Liver (tissue), 9 donors: Measurements from ENCODE around the gene OR7G1. TPM values are rescaled to one million over a fixed set of nuclear protein-coding genes. Genes with fewer than 3 reads are reported as not detected.

ENCODE experiments used
- DNase-seq: peaks from one replicate; pipeline ENCODE4 v3.0.0-alpha.2; 2017; ENCODE audit warnings: low spot score
- H3K27ac ChIP-seq, 2 donors: one replicate each; pipeline ENCODE4 v1.7.0; 2013; ENCODE audit warnings: inconsistent platforms in 2 of 2, low read length in 2 of 2, control low read depth in 1 of 2, low read depth in 1 of 2, mild to moderate bottlenecking in 1 of 2
- H3K27me3 ChIP-seq, 4 donors: one replicate each; pipeline versions ENCODE4 v1.6.1 to v1.7.0; 2013; ENCODE audit warnings: low read length in 3 of 4, inconsistent platforms in 1 of 4, mild to moderate bottlenecking in 1 of 4, moderate library complexity in 1 of 4; ENCODE audit not compliant: control insufficient read depth in 4 of 4, insufficient read depth in 4 of 4
- H3K36me3 ChIP-seq, 4 donors: one replicate each; pipeline versions ENCODE4 v1.6.1 to v1.7.0; 2013; ENCODE audit warnings: low read length in 3 of 4, mild to moderate bottlenecking in 3 of 4, low read depth in 1 of 4, moderate library complexity in 1 of 4; ENCODE audit not compliant: control insufficient read depth in 4 of 4, insufficient read depth in 3 of 4
- H3K4me1 ChIP-seq, 4 donors: one replicate each; pipeline versions ENCODE4 v1.6.1 to v1.7.0; 2013; ENCODE audit warnings: low read length in 3 of 4, mild to moderate bottlenecking in 3 of 4, moderate library complexity in 1 of 4; ENCODE audit not compliant: control insufficient read depth in 4 of 4, insufficient read depth in 4 of 4
- H3K4me3 ChIP-seq, 3 donors: one replicate each; pipeline versions ENCODE4 v1.6.1 to v1.7.0; 2013; ENCODE audit warnings: low read length in 3 of 3, control low read depth in 1 of 3, low read depth in 1 of 3, mild to moderate bottlenecking in 1 of 3
- H3K9ac ChIP-seq, 2 donors: one replicate each; pipeline ENCODE4 v1.7.0; 2013; ENCODE audit warnings: low read length in 2 of 2, mild to moderate bottlenecking in 2 of 2, moderate library complexity in 2 of 2, control low read depth in 1 of 2, low read depth in 1 of 2
- H3K9me3 ChIP-seq, 4 donors: one replicate each; pipeline versions ENCODE4 v1.6.1 to v1.7.0; 2013; ENCODE audit warnings: low read length in 3 of 4; ENCODE audit not compliant: control insufficient read depth in 4 of 4
- EGR1 ChIP-seq, 2 donors: IDR thresholded peaks; 2 replicates each; pipeline ENCODE4 v1.6.1; 2016 to 2018; ENCODE audit warnings: antibody characterized with exemption in 2 of 2, low read depth in 2 of 2
- FOXA1 ChIP-seq: IDR thresholded peaks from 2 replicates; pipeline ENCODE4 v1.6.1; 2016; ENCODE audit warnings: antibody characterized with exemption
- GABPA ChIP-seq, 2 donors: IDR thresholded peaks in 1 of 2; conservative IDR thresholded peaks in 1 of 2; 2 replicates each; pipeline ENCODE4 v1.6.1; 2016; ENCODE audit warnings: antibody characterized with exemption in 2 of 2, mild to moderate bottlenecking in 1 of 2, moderate library complexity in 1 of 2
- HNF4A ChIP-seq, 2 donors: conservative IDR thresholded peaks; 2 replicates each; pipeline ENCODE4 v1.6.1; 2016; ENCODE audit warnings: antibody characterized with exemption in 2 of 2, mild to moderate bottlenecking in 2 of 2
- HNF4G ChIP-seq: IDR thresholded peaks from 2 replicates; pipeline ENCODE4 v1.6.1; 2016; ENCODE audit warnings: antibody characterized with exemption
- JUND ChIP-seq, 2 donors: IDR thresholded peaks; 2 replicates each; pipeline ENCODE4 v1.6.1; 2016; ENCODE audit warnings: antibody characterized with exemption in 2 of 2
- NR2F2 ChIP-seq: IDR thresholded peaks from 2 replicates; pipeline ENCODE4 v1.6.1; 2016; ENCODE audit warnings: antibody characterized with exemption
- RAD21 ChIP-seq, 2 donors: IDR thresholded peaks; 2 replicates each; pipeline ENCODE4 v1.6.1; 2016; ENCODE audit warnings: antibody characterized with exemption in 2 of 2, mild to moderate bottlenecking in 2 of 2
- RXRA ChIP-seq, 2 donors: IDR thresholded peaks; 2 replicates each; pipeline ENCODE4 v1.6.1; 2017 to 2018; ENCODE audit warnings: antibody characterized with exemption in 2 of 2, mild to moderate bottlenecking in 1 of 2
- SP1 ChIP-seq: IDR thresholded peaks from 2 replicates; pipeline ENCODE4 v1.6.1; 2018; ENCODE audit warnings: antibody characterized with exemption, mild to moderate bottlenecking
- TAF1 ChIP-seq: conservative IDR thresholded peaks from 2 replicates; pipeline ENCODE4 v1.6.1; 2016; ENCODE audit warnings: antibody characterized with exemption, mild to moderate bottlenecking
- YY1 ChIP-seq: IDR thresholded peaks from 2 replicates; pipeline ENCODE4 v1.6.1; 2016; ENCODE audit warnings: antibody characterized with exemption, mild to moderate bottlenecking
- WGBS: extraction: QIAGEN DNeasy Blood & Tissue Kit; methylation state at CpG from one replicate; pipeline ENCODE4 v1.1.7; 2013; 5-methylcytosine and 5-hydroxymethylcytosine counted together
- polyA plus RNA-seq, 2 donors: library from polyadenylated mRNA; stranded (reverse) in 1 of 2; unstranded in 1 of 2; fragments of 200-250 nt in 1 of 2; fragments of >200 nt in 1 of 2; fragmentation: Nextera tagmentation in 1 of 2; extraction: Ambion mirVana in 1 of 2; gene quantifications; one replicate each; pipeline versions ENCODE4 v1.2.1 to v1.2.3, GENCODE V29; 2013 to 2015
- total RNA-seq, 2 donors: library from RNA; depleted of rRNA; stranded (reverse); fragments of >200 nt; gene quantifications; one replicate each; pipeline ENCODE4 v1.2.3, GENCODE V29; 2014
- TF ChIP-seq, protein P1 (sequence below): IDR thresholded peaks from 2 replicates; pipeline ENCODE4 v1.6.1; 2016; ENCODE audit warnings: antibody characterized with exemption
- TF ChIP-seq, protein P2 (sequence below): IDR thresholded peaks from 2 replicates; pipeline ENCODE4 v1.6.1; 2016; ENCODE audit warnings: antibody characterized with exemption
- TF ChIP-seq, protein P3 (sequence below): IDR thresholded peaks from 2 replicates; pipeline ENCODE4 v1.6.1; 2016; ENCODE audit warnings: antibody characterized with exemption
- TF ChIP-seq, protein P4 (sequence below): fragments of 150-350 bp; IDR thresholded peaks from 2 replicates; pipeline ENCODE4 v1.5.1; 2017; ENCODE audit warnings: improper control_type of control experiment, low read depth, low read length; ENCODE audit not compliant: missing input control
- donor health status: healthy.
- donor health status: healthy.
- donor health status: healthy.
- donor health status: healthy.
- donor health status: healthy.

Gene OR7G1
- total and polyA plus RNA-seq, 4 donors = not detected

DNA sequence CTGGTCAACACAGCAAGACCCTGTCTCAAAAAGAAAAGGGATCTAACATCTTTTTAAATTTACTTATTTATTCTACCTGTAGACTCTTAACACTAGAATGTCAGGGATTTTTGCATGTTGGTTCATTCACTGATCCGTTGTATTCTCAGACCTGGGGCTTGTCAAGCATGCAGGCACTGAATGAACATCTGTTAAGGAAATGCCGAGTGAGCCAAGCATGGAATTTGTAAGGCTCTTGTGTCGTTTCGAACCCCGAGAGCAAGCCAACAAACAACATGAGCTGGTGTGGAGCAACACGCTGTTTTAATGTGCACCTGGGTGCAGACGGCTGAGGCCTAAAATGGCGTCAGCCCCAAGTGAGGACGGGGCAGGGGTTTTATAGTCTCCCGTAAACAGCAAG lies 38.7 kb downstream of the OR7G1 start:
- DNase-seq = no peak
- TF ChIP-seq RAD21 (IDR thresholded peaks at IDR 0.05) = no peak
- TF ChIP-seq, protein P1, sequence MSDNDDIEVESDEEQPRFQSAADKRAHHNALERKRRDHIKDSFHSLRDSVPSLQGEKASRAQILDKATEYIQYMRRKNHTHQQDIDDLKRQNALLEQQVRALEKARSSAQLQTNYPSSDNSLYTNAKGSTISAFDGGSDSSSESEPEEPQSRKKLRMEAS = no peak
- TF ChIP-seq, protein P2, sequence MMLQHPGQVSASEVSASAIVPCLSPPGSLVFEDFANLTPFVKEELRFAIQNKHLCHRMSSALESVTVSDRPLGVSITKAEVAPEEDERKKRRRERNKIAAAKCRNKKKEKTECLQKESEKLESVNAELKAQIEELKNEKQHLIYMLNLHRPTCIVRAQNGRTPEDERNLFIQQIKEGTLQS = no peak
- no peak for TF ChIP-seq SP1
- TF ChIP-seq GABPA (IDR thresholded peaks at IDR 0.05 in 1 of 2, conservative IDR thresholded peaks at IDR 0.05 in 1 of 2) = no peak
- TF ChIP-seq NR2F2 = no peak
- 86% methylated on average over 10 of the region's 10 CpGs for WGBS
- no peak overlapping the region for H3K4me3 ChIP-seq
- H3K9ac ChIP-seq = no peak overlapping the region
- H3K27me3 ChIP-seq = no peaks in the 10 kb centered on the region
- no peak overlapping the region for H3K27ac ChIP-seq
- no peaks in the 10 kb centered on the region for H3K9me3 ChIP-seq
- no peaks in the 10 kb centered on the region for H3K36me3 ChIP-seq
- H3K4me1 ChIP-seq = no peaks in the 10 kb centered on the region

DNA sequence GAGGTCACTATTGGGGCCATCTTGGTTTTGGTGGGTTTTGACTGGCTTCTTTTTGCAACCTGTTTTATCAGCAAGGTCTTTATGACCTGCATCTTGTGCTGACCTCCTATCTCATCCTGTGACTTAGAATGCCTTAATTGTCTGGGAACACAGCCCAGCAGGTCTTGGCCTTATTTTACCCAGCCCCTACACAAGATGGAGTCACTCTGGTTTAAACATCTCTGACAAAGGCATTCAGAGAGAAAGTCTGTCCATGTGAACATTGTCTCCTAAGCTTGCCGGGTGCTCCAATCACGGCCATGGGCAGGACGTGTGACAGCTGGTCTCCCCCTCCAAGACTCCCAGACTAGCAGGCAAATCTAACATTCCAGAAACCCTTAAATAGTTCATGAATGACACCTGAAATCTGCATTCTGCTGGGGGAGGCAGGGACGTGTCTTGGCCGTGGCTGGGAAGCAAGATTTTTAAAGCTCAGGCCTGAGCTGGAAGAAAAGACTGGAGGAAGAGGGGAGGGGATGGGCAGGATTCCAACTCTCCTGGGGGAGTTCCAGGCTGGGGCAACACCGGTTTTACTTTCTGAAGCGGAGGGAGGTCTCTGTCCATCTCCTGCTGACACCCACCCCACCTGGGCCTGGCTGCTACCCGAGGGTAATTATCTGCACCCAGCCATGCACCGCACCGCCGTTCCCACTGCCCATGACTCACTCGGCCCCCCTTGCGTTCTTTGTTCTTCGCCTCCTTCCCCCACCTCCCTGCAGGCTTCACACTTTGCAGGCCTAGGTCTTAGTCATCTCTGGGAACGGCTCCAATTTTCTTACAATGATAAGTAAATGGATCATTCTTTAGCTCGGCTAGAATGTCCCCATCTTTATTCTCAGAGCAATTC lies 40.3 kb downstream of the OR7G1 start:
- no peak for DNase-seq
- Histone ChIP-seq H3K9me3 (no peaks in the 10 kb centered on the region), H3K9ac (no peak overlapping the region), H3K4me3 (no peak overlapping the region), H3K36me3 (no peaks in the 10 kb centered on the region), H3K4me1 (no peaks in the 10 kb centered on the region), H3K27me3 (no peaks in the 10 kb centered on the region), H3K27ac (no peak overlapping the region)
- 57% methylated on average over 16 of the region's 16 CpGs for WGBS
- TF ChIP-seq, protein P3, sequence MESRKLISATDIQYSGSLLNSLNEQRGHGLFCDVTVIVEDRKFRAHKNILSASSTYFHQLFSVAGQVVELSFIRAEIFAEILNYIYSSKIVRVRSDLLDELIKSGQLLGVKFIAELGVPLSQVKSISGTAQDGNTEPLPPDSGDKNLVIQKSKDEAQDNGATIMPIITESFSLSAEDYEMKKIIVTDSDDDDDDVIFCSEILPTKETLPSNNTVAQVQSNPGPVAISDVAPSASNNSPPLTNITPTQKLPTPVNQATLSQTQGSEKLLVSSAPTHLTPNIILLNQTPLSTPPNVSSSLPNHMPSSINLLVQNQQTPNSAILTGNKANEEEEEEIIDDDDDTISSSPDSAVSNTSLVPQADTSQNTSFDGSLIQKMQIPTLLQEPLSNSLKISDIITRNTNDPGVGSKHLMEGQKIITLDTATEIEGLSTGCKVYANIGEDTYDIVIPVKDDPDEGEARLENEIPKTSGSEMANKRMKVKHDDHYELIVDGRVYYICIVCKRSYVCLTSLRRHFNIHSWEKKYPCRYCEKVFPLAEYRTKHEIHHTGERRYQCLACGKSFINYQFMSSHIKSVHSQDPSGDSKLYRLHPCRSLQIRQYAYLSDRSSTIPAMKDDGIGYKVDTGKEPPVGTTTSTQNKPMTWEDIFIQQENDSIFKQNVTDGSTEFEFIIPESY = no peak
- TF ChIP-seq, protein P2 = no peak
- TF ChIP-seq, protein P1 = no peak
- peak; percentile 50 to 54 for TF ChIP-seq JUND (IDR thresholded peaks at IDR 0.05)
- TF ChIP-seq FOXA1 = no peak
- no peak for TF ChIP-seq HNF4G
- no peak for TF ChIP-seq GABPA (IDR thresholded peaks at IDR 0.05 in 1 of 2, conservative IDR thresholded peaks at IDR 0.05 in 1 of 2)

DNA sequence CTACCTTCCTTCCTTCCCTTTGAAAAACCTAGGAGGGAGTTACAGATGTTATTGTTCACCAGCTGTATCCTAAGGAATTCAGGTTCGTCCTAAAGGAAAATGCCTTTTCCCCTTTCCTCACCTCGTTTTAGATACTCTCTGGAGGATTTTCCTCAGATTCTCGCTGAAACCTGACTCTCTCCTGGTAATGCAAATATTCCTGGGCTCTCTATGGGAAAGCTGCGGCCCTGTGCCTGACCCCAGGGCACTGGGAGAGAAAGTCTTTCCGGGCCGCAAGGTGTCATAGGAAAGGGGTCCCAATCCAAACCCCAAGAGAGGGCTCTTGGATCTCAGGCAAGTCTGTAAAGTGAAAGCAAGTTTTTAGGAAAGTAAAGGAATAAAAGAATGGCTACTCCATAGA lies 41.8 kb downstream of the OR7G1 start:
- Histone ChIP-seq H3K4me3 (no peak overlapping the region), H3K27me3 (no peaks in the 10 kb centered on the region), H3K4me1 (no peaks in the 10 kb centered on the region), H3K27ac (no peak overlapping the region), H3K9me3 (no peaks in the 10 kb centered on the region), H3K36me3 (no peaks in the 10 kb centered on the region), H3K9ac (no peak overlapping the region)
- DNase-seq = no peak
- 49% methylated on average over 6 of the region's 6 CpGs for WGBS
- TF ChIP-seq HNF4G (no peak), JUND (IDR thresholded peaks at IDR 0.05) (no peak), RAD21 (IDR thresholded peaks at IDR 0.05) (no peak), HNF4A (conservative IDR thresholded peaks at IDR 0.05) (no peak), SP1 (no peak), GABPA (IDR thresholded peaks at IDR 0.05 in 1 of 2, conservative IDR thresholded peaks at IDR 0.05 in 1 of 2) (no peak), TAF1 (no peak), YY1 (no peak), RXRA (IDR thresholded peaks at IDR 0.05) (no peak), EGR1 (IDR thresholded peaks at IDR 0.05; ENCODE audit: low read depth in 2 of 2) (no peak), NR2F2 (no peak)
- TF ChIP-seq, protein P1 = no peak
- TF ChIP-seq, protein P2 = no peak
- TF ChIP-seq, protein P3 = no peak
- TF ChIP-seq, protein P4, sequence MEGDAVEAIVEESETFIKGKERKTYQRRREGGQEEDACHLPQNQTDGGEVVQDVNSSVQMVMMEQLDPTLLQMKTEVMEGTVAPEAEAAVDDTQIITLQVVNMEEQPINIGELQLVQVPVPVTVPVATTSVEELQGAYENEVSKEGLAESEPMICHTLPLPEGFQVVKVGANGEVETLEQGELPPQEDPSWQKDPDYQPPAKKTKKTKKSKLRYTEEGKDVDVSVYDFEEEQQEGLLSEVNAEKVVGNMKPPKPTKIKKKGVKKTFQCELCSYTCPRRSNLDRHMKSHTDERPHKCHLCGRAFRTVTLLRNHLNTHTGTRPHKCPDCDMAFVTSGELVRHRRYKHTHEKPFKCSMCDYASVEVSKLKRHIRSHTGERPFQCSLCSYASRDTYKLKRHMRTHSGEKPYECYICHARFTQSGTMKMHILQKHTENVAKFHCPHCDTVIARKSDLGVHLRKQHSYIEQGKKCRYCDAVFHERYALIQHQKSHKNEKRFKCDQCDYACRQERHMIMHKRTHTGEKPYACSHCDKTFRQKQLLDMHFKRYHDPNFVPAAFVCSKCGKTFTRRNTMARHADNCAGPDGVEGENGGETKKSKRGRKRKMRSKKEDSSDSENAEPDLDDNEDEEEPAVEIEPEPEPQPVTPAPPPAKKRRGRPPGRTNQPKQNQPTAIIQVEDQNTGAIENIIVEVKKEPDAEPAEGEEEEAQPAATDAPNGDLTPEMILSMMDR = no peak
